ENCODE data around the gene MLEC.

DNA sequence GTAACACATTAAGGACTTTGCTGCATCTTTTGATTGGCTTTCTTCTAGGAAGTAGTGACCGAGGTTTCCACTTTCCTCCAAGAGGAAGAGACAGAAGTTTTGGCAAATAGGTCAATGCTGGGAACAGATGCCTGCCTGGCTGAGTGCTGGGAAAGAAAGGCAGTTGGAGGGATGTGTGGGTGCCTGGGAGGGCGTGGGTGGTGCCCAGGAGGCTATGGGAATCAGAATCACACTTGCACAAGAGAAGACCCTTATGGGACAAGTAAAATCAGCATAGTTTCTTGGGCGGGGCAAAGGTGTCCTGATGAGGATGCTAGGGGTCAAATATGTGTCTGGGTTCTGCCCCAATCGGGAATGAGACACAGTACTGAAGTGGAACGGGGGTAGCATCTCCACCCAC lies 37.8 kb downstream of the MLEC start:
- TF ChIP-seq, protein P1, sequence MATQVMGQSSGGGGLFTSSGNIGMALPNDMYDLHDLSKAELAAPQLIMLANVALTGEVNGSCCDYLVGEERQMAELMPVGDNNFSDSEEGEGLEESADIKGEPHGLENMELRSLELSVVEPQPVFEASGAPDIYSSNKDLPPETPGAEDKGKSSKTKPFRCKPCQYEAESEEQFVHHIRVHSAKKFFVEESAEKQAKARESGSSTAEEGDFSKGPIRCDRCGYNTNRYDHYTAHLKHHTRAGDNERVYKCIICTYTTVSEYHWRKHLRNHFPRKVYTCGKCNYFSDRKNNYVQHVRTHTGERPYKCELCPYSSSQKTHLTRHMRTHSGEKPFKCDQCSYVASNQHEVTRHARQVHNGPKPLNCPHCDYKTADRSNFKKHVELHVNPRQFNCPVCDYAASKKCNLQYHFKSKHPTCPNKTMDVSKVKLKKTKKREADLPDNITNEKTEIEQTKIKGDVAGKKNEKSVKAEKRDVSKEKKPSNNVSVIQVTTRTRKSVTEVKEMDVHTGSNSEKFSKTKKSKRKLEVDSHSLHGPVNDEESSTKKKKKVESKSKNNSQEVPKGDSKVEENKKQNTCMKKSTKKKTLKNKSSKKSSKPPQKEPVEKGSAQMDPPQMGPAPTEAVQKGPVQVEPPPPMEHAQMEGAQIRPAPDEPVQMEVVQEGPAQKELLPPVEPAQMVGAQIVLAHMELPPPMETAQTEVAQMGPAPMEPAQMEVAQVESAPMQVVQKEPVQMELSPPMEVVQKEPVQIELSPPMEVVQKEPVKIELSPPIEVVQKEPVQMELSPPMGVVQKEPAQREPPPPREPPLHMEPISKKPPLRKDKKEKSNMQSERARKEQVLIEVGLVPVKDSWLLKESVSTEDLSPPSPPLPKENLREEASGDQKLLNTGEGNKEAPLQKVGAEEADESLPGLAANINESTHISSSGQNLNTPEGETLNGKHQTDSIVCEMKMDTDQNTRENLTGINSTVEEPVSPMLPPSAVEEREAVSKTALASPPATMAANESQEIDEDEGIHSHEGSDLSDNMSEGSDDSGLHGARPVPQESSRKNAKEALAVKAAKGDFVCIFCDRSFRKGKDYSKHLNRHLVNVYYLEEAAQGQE (IDR thresholded peaks at IDR 0.05; ENCODE audit: low read depth), result no peak
- no peak for TF ChIP-seq YY1 (IDR thresholded peaks at IDR 0.05; ENCODE audit: low read depth)
- no peak for TF ChIP-seq EP300 (IDR thresholded peaks at IDR 0.05; ENCODE audit: borderline replicate concordance)
- TF ChIP-seq TAF1 (IDR thresholded peaks at IDR 0.05; ENCODE audit: low read depth), result no peak
- TF ChIP-seq CREB1 (IDR thresholded peaks at IDR 0.05; ENCODE audit: low read depth), result no peak
- no peak for TF ChIP-seq FOXM1 (IDR thresholded peaks at IDR 0.05; ENCODE audit: borderline replicate concordance, low read depth)
- TF ChIP-seq RAD21 (IDR thresholded peaks at IDR 0.05; ENCODE audit: low read depth), result no peak
- no peak for TF ChIP-seq CEBPB (IDR thresholded peaks at IDR 0.05)
- no peak for TF ChIP-seq EGR1 (IDR thresholded peaks at IDR 0.05)
- no peak for TF ChIP-seq ZBTB7A (IDR thresholded peaks at IDR 0.05; ENCODE audit: low read depth)
